ENCODE results near the gene GBF1. TPM values are rescaled to one million over a fixed set of nuclear protein-coding genes. Genes with fewer than 3 reads are reported as not detected.

The GBF1 gene
- total and polyA plus RNA-seq, 8 donors: 5.7 to 47.3 (median 21.9) TPM

DNA sequence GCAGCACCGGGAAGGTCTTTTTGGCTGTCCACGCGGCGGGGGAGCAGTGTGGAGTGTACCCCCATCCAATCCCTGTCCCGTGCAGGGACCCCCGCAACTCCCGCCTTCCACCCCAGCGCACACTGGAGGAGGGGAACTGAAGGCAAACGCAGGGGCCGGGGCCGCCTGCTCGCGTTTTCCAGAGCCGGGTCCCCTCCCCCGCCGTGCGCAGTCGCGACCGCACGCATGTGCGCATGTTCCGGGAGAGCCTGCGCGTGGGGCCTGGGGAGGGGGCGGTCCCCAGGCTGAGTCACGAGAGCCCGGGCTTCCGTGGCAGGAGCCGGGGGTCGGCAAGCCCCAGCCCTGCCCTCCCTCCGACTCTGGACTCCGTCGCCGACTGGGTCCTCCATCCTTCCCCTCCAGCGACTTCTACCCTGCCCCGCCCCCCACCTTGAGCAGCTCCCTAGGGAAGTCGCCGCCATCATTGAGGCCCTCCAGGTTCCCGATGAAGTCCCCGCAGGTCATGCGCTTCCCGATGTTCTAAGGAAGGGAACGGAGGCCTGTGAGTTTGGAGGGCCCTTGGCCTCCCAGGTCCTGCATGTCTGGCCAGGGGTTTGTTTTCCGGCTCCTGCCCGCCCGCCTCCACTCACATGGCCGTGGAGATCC is 165.2 kb downstream of the GBF1 start:
- peak overlapping the region in 4 of 5 donors; percentile 26 to 98 (median 70) for H3K27ac ChIP-seq
- no peak for TF ChIP-seq CTCF (IDR thresholded peaks at IDR 0.05)
- TF ChIP-seq EP300 (IDR thresholded peaks at IDR 0.05): no peak
- peak in 1 of 3 donors; percentile 7 for TF ChIP-seq POLR2AphosphoS5 (IDR thresholded peaks at IDR 0.05)
- no peak for TF ChIP-seq POLR2A (IDR thresholded peaks at IDR 0.05)
- peaks cover 24 to 92% (median 80%) of the 10 kb centered on the region in 3 donors for H3K27me3 ChIP-seq
- H3K4me3 ChIP-seq: peak overlapping the region; percentile 36 to 55 (median 52)
- peaks cover 14 to 39% (median 28%) of the 10 kb centered on the region in 4 donors for H3K4me1 ChIP-seq
- intact Hi-C loops (cut with DNase I; ENCODE audit: low total_unique reads): no loop called here
- H3K9me3 ChIP-seq: no peaks in the 10 kb centered on the region
- H3K36me3 ChIP-seq: no peaks in the 10 kb centered on the region
- 3 to 6% (median 4%) methylated on average over 9 to 48 of the region's 48 CpGs for WGBS, 5 donors
- peak in 1 of 2 donors; percentile 90 for DNase-seq

DNA sequence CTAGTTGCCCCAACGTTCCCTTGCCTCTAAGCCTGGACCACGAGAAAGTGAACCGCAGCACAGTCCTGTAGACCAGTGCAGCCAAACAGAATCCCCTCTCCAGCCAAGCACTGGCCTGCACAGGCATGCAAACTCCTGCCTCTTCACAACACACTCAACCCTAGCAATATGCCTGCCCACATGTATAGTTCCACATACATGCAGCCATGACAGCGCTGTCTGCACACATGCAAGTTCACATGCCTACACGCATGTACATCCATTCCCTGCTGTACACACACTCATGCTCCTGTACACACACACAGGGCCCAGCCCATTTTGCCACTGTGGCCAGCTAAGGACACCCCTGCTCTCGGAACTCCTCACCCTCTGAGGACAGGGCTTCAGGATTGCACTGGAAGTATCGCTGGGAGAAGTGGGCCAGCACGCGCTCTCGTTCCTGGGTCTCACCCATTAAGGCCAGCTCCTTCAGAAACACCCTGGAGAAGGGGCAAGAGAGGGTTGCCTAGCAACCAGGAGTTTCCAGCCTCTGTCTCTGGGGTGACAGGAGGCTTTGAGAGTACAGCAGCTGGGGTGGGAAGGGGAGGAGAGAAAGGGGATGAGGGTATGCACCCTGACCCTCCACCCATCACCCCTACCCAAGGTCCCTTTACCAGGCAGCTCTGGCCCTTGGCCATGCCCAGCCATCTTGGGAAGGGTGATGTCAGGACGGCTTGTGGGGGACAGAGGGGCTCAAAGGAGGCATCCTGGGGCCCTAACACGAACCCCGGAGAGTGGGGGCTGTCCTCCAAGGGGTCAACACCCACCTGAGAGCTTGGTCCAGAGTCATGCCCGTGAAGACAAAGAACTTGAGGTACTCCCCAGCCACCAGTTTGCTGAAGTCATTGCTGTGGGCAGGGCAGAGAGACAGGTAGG is 166.3 kb downstream of the GBF1 start:
- Histone ChIP-seq H3K36me3 (no peaks in the 10 kb centered on the region), H3K9me3 (no peaks in the 10 kb centered on the region), H3K4me1 (peaks cover 14 to 35% (median 28%) of the 10 kb centered on the region in 4 donors), H3K4me3 (no peak overlapping the region), H3K27ac (peak overlapping the region in 1 of 5 donors; percentile 98), H3K27me3 (peaks cover 24 to 100% (median 90%) of the 10 kb centered on the region in 3 donors)
- WGBS, 5 donors: 73 to 81% (median 79%) methylated on average over 13 to 14 of the region's 14 CpGs
- DNase-seq: no peak
- intact Hi-C loops (cut with DNase I; ENCODE audit: low total_unique reads): no loop called here
- TF ChIP-seq CTCF (IDR thresholded peaks at IDR 0.05) (no peak), EP300 (IDR thresholded peaks at IDR 0.05) (no peak)

- TF ChIP-seq CTCF (IDR thresholded peaks at IDR 0.05) (no peak), POLR2AphosphoS5 (IDR thresholded peaks at IDR 0.05) (no peak), EP300 (IDR thresholded peaks at IDR 0.05) (no peak), POLR2A (IDR thresholded peaks at IDR 0.05) (no peak)
- peaks cover 24 to 100% (median 92%) of the 10 kb centered on the region in 3 donors for H3K27me3 ChIP-seq
- H3K9me3 ChIP-seq: no peaks in the 10 kb centered on the region
- H3K27ac ChIP-seq: no peak overlapping the region
- peaks cover 14 to 35% (median 28%) of the 10 kb centered on the region in 4 donors for H3K4me1 ChIP-seq
- 78 to 92% (median 87%) methylated on average over 5 to 10 of the region's 10 CpGs for WGBS, 5 donors
- H3K4me3 ChIP-seq: no peak overlapping the region
- DNase-seq: no peak
- intact Hi-C loops (cut with DNase I; ENCODE audit: low total_unique reads): no loop called here
- no peaks in the 10 kb centered on the region for H3K36me3 ChIP-seq
Measured at GRCh38 chr10:102412293-102412692, 167.0 kb downstream of the GBF1 start.

- H3K36me3 ChIP-seq: no peaks in the 10 kb centered on the region
- H3K4me3 ChIP-seq: no peak overlapping the region
- TF ChIP-seq CTCF (IDR thresholded peaks at IDR 0.05): no peak
- H3K4me1 ChIP-seq: peaks cover 14 to 29% (median 27%) of the 10 kb centered on the region in 4 donors
- H3K27me3 ChIP-seq: peaks cover 24 to 100% (median 90%) of the 10 kb centered on the region in 3 donors
- no peaks in the 10 kb centered on the region for H3K9me3 ChIP-seq
- DNase-seq: peak in 1 of 2 donors; percentile 77
- intact Hi-C loops (cut with DNase I; ENCODE audit: low total_unique reads): no loop called here
- H3K27ac ChIP-seq: no peak overlapping the region
- 6 to 13% (median 10%) methylated on average over 5 of the region's 5 CpGs for WGBS, 5 donors
Measured at GRCh38 chr10:102413053-102413705, 167.8 kb downstream of the GBF1 start.

All from stomach (tissue), 9 donors.